Transverse colon (tissue), 4 donors: ENCODE measurements around the gene IL4. TPM values are rescaled to one million over a fixed set of nuclear protein-coding genes. Genes with fewer than 3 reads are reported as not detected.

ENCODE experiments used
- DNase-seq: peaks from one replicate; pipeline ENCODE4 v3.0.0-alpha.2; 2019
- H3K27ac ChIP-seq, 4 donors: fragments of 200-600 bp; sonication (generic); 2 replicates each; pipeline ENCODE4 v1.5.1; 2016 to 2018; ENCODE audit warnings: inconsistent platforms in 4 of 4
- H3K27me3 ChIP-seq: fragments of 200-600 bp; sonication (generic); 2 replicates; pipeline ENCODE4 v1.5.1; 2017; ENCODE audit warnings: inconsistent platforms
- H3K36me3 ChIP-seq, 4 donors: fragments of 200-600 bp; sonication (generic); 2 replicates each; pipeline ENCODE4 v1.5.1; 2017 to 2019; ENCODE audit warnings: inconsistent platforms in 4 of 4
- H3K4me1 ChIP-seq, 4 donors: fragments of 200-600 bp; sonication (generic); 2 replicates each; pipeline ENCODE4 v1.5.1; 2017 to 2020; ENCODE audit warnings: inconsistent platforms in 4 of 4
- H3K4me3 ChIP-seq, 4 donors: fragments of 200-600 bp; sonication (generic); 1 replicate in 1 of 4; 2 replicates in 3 of 4; pipeline versions ENCODE4 v1.5.1 to v1.6.1; 2017 to 2019; ENCODE audit warnings: inconsistent platforms in 4 of 4
- H3K9me3 ChIP-seq, 2 donors: fragments of 200-600 bp; sonication (generic); 2 replicates each; pipeline ENCODE4 v1.5.1; 2017 to 2019; ENCODE audit warnings: inconsistent platforms in 2 of 2
- EP300 ChIP-seq: sonication (generic); formaldehyde crosslinking; IDR thresholded peaks from one replicate; pipeline ENCODE4 v1.6.1; 2017; ENCODE audit warnings: antibody characterized with exemption, low read depth
- POLR2A ChIP-seq: fragments of 450-650 bp; IDR thresholded peaks from one replicate; pipeline ENCODE4 v1.6.1; 2016; ENCODE audit warnings: antibody characterized with exemption, mild to moderate bottlenecking, moderate library complexity
- POLR2AphosphoS5 ChIP-seq, 3 donors: sonication (generic); formaldehyde crosslinking; IDR thresholded peaks; one replicate each; pipeline ENCODE4 v1.6.1; 2016; ENCODE audit warnings: antibody characterized with exemption in 3 of 3
- WGBS, 2 donors: methylation state at CpG; one replicate each; pipeline ENCODE4 v1.1.5; 2018; ENCODE audit warnings: low coverage in 1 of 2; 5-methylcytosine and 5-hydroxymethylcytosine counted together
- in situ Hi-C, 4 donors: fragments of 200-750 bp; cut with MboI; loops; one replicate each; pipeline versions ENCODE4 v1.15.0 to v1.15.1; 2017; ENCODE audit warnings: low sequenced_read_pairs in 3 of 4, low pct_ligation_motif_present in 1 of 4, low pct_unique_long_range_greater_than_20kb in 1 of 4
- intact Hi-C: fragments of 100-400 bp; cut with DNase I; formaldehyde crosslinking; loops from one replicate; pipeline ENCODE4 v1.15.1; 2023; ENCODE audit warnings: low total_unique reads
- total RNA-seq, 4 donors: library from RNA; depleted of rRNA; stranded (reverse); fragments of >200 nt; gene quantifications; one replicate each; pipeline ENCODE4 v1.1.0, GENCODE V29; 2016
- TF ChIP-seq, protein P1 (sequence below), 5 experiments: fragments of 200-600 bp in 3 of 5; fragments of 450-650 bp in 2 of 5; sonication (generic) in 3 of 5; IDR thresholded peaks; 1 replicate in 2 of 5; 2 replicates in 3 of 5; pipeline ENCODE4 v1.5.1; 2016 to 2017; ENCODE audit warnings: antibody characterized with exemption in 5 of 5, inconsistent platforms in 3 of 5, mild to moderate bottlenecking in 2 of 5, moderate library complexity in 1 of 5

Gene IL4
- total RNA-seq, 4 donors from 2014 or later: not detected

DNA sequence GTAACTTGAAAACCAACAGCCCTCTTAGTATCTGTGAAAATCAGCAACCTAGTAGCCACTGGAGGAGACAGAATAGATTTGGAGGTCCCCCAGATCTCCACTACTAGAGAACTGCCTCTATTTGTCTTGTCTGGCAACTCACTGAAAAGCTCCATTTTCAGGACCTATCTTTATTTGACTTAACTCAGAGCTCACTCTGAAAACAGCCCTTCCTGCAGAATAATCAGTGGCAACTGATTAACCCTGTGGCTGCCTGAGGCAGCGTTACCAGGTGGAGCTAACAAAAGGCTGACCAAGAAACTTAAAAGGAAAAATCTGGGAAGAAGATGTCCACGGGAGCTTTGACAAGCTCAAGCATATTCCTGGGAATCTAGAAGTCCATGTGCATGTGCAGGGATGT lies 26.3 kb upstream of the IL4 start:
- in situ Hi-C loops: no loop called here
- 77% methylated on average over 2 of the region's 2 CpGs; no CpG with 5 or more reads in 1 of the 2 donors for WGBS, 2 donors
- H3K4me1 ChIP-seq: no peaks in the 10 kb centered on the region
- TF ChIP-seq, protein P1, sequence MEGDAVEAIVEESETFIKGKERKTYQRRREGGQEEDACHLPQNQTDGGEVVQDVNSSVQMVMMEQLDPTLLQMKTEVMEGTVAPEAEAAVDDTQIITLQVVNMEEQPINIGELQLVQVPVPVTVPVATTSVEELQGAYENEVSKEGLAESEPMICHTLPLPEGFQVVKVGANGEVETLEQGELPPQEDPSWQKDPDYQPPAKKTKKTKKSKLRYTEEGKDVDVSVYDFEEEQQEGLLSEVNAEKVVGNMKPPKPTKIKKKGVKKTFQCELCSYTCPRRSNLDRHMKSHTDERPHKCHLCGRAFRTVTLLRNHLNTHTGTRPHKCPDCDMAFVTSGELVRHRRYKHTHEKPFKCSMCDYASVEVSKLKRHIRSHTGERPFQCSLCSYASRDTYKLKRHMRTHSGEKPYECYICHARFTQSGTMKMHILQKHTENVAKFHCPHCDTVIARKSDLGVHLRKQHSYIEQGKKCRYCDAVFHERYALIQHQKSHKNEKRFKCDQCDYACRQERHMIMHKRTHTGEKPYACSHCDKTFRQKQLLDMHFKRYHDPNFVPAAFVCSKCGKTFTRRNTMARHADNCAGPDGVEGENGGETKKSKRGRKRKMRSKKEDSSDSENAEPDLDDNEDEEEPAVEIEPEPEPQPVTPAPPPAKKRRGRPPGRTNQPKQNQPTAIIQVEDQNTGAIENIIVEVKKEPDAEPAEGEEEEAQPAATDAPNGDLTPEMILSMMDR (IDR thresholded peaks at IDR 0.05): no peak
- TF ChIP-seq POLR2A: no peak
- no peak for TF ChIP-seq POLR2AphosphoS5 (IDR thresholded peaks at IDR 0.05)
- no peak for TF ChIP-seq EP300
- H3K4me3 ChIP-seq: no peak overlapping the region
- H3K27ac ChIP-seq: no peak overlapping the region
- H3K36me3 ChIP-seq: peaks cover 0 to 9% (median 2%) of the 10 kb centered on the region in 4 donors
- intact Hi-C loops: no loop called here
- H3K9me3 ChIP-seq: no peaks in the 10 kb centered on the region
- no peak for DNase-seq
- H3K27me3 ChIP-seq: no peaks in the 10 kb centered on the region

GRCh38 chr5:132648355-132648754 lies 25.4 kb upstream of the IL4 start:
- no peaks in the 10 kb centered on the region for H3K4me1 ChIP-seq
- 100% methylated on average over 1 of the region's 1 CpG for WGBS, 2 donors
- H3K27me3 ChIP-seq: peaks cover 8% of the 10 kb centered on the region
- TF ChIP-seq POLR2A (no peak), POLR2AphosphoS5 (IDR thresholded peaks at IDR 0.05) (no peak), EP300 (no peak)
- TF ChIP-seq, protein P1 (IDR thresholded peaks at IDR 0.05): no peak
- H3K9me3 ChIP-seq: no peaks in the 10 kb centered on the region
- no peak for DNase-seq
- in situ Hi-C loops (no loop called here), intact Hi-C loops (no loop called here)
- no peak overlapping the region for H3K4me3 ChIP-seq
- H3K36me3 ChIP-seq: peaks cover 0 to under 1% (median 0%) of the 10 kb centered on the region in 4 donors
- no peak overlapping the region for H3K27ac ChIP-seq

DNA sequence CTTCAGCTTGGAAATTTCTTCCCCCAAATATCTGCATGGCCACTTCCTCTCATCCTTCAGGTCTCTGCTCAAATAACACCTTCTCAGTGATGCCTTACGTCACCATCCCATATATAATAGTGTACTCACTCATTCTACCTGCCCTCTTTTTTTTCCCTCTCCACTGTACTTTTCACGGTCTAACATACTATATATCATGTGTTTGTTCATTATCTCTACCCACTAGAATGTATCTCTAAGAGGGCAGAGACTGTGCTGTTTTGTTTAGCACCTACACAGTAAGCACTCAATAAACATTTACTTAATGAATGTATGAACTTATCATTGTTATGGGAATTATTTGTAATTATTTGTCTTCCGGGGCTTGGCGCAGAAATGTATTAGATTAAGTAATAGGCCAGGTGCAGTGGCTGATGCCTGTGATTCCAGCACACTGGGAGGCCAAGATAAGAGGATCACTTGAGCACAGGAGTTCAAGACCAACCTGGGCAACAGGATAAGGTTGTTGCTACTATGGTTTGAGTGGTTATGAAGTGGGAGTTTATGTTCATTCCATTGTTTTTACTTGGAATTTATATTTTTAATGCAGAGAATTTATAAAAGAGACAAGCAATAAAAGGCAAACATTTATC lies 21.8 kb upstream of the IL4 start:
- Histone ChIP-seq H3K27me3 (peaks cover 44% of the 10 kb centered on the region), H3K36me3 (no peaks in the 10 kb centered on the region), H3K27ac (no peak overlapping the region), H3K9me3 (no peaks in the 10 kb centered on the region), H3K4me1 (peaks cover 0 to 13% (median 6%) of the 10 kb centered on the region in 4 donors), H3K4me3 (no peak overlapping the region)
- WGBS, 2 donors: 83 to 89% methylated on average over 4 of the region's 4 CpGs
- in situ Hi-C loops: no loop called here
- intact Hi-C loops: no loop called here
- no peak for TF ChIP-seq POLR2A
- no peak for TF ChIP-seq POLR2AphosphoS5 (IDR thresholded peaks at IDR 0.05)
- TF ChIP-seq EP300: no peak
- TF ChIP-seq, protein P1 (IDR thresholded peaks at IDR 0.05): no peak
- DNase-seq: no peak

- in situ Hi-C loops (no loop called here), intact Hi-C loops (no loop called here)
- no peak overlapping the region for H3K27ac ChIP-seq
- H3K4me3 ChIP-seq: no peak overlapping the region
- whole genome bisulfite sequencing, 2 donors: 48% methylated on average over 7 of the region's 7 CpGs; no CpG with 5 or more reads in 1 of the 2 donors
- no peaks in the 10 kb centered on the region for H3K36me3 ChIP-seq
- TF ChIP-seq POLR2AphosphoS5 (IDR thresholded peaks at IDR 0.05) (no peak), EP300 (no peak), POLR2A (no peak)
- TF ChIP-seq, protein P1 (IDR thresholded peaks at IDR 0.05): no peak
- no peak for DNase-seq
- peaks cover 50% of the 10 kb centered on the region for H3K27me3 ChIP-seq
- peaks cover 0 to 13% (median 6%) of the 10 kb centered on the region in 4 donors for H3K4me1 ChIP-seq
- H3K9me3 ChIP-seq: no peaks in the 10 kb centered on the region
Measured at GRCh38 chr5:132653716-132654115, 20.1 kb upstream of the IL4 start.
